SIG-M5 treated with dmso at 0.1 percent for 504 hours (cell line): ENCODE data around the gene ALDOC.

Experiments
- DNase-seq: peaks from one replicate; lab custom pipeline; 2025; ENCODE audit not compliant: unreplicated experiment; lab: John Stamatoyannopoulos, UW

The ALDOC gene

DNA sequence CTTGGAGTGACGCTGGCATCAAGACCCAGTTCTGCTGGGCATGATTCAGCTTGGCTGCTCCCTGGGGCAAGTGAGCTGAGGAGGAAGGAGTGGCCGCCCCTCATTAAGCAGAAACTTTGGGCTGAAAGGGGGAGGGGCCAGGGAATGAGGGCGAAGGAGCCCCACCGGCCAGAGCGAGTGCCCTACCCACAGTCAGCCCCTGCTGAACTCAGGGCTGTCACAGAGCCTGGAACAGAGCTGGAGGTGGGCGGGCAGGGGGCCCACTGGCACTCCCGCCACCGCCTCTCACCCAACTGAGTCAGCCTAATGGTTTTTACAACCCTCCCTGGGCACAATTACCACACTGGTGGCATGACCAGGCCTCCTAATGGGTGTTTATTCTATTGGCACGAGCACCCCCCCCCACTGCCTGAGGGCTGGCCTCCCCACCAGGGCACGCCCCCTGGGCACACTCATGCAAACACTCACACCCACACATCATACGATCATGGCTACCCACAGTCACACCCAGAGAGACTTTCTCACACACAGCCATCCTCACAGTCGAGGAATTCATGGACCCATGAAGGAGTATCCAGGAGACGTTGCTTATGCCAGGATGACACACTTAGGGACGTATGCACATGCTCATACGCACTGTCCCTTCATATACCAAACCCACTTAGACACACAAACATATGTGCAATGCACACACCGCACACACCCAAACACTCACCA lies 43.4 kb downstream of the ALDOC start:
- no peak for DNase-seq

GRCh38 chr17:28532050-28532960 lies 44.4 kb downstream of the ALDOC start:
- DNase-seq: no peak

GRCh38 chr17:28530926-28531325 lies 45.8 kb downstream of the ALDOC start:
- DNase-seq: no peak

- no peak for DNase-seq
These were observed 46.4 kb downstream of the ALDOC start for GRCh38 chr17:28530250-28530649.

GRCh38 chr17:28529013-28529400 lies 47.7 kb downstream of the ALDOC start:
- DNase-seq: no peak

DNA sequence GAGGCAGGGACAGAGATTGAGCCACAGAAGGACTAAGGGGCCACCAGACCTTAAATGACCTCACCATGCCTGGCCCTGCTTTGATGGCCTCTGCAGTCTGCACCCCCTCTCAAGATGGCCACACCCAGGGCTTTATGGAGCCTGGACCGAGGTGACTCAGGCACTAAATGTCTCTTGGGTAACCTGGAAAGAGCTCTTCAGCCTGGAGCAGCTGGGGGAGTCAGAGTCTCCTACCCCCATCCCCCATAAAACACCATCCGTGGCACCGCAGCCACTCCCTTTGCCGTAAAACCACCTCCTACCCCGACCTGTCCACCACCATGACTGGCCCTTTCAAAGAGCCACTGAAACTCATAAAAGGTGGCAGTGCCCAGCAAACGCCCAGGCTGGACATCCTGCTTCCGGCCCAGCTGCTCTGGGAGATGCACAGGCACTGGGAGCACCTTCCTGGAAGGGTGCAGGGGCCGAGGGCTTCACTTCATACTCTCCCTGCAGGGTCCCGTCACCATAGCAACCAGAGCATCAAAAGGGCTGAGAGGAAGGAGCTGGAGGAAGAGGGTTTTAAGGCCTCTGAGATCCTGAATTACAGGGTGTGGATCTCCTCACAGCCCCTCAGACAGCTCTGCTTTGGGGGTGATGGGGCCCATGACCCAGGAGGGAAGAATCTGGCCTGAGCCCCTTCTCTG lies 48.2 kb downstream of the ALDOC start:
- no peak for DNase-seq

DNA sequence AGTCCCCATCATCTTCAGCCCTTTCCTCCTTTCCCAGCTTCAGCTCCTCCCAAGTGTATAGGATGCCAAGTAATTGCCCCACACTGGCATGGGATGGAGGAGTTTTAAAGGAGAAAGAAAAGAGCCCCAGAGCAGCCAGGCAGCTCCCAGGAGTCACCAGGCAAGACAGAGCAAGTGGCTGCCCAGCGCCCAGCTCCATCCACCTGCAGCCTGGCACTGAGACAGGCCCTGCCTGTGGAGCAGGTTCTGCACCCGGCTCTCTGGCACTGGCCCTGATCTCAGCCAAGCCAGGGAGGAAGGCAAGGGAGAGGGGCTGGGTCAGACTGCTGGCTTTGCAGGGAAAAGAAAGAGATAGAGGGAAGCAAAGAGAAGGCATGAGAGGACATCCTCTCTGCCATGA lies 48.8 kb downstream of the ALDOC start:
- DNase-seq: no peak

- no peak for DNase-seq
These were observed 49.5 kb downstream of the ALDOC start for GRCh38 chr17:28527181-28527681.

DNA sequence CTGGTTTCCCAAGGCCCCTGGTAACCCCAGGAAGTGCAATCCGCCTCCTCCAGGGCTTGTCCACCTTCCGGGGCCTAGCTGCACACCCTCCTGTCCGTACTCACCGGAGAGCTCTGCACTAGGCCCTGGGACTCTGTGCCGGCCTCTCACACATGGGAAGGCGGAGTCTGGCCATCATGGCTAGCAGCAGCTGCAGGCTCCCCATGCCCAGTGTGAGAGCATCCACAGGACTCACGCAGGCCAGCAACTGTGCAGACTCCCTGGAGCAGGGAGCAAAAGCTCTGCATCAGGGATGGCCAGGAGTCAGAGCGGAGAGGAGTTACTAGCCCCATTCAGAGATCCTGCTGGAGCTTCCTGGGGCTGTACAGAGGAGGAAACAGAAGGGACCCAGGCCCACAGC lies 50.3 kb downstream of the ALDOC start:
- no peak for DNase-seq

DNA sequence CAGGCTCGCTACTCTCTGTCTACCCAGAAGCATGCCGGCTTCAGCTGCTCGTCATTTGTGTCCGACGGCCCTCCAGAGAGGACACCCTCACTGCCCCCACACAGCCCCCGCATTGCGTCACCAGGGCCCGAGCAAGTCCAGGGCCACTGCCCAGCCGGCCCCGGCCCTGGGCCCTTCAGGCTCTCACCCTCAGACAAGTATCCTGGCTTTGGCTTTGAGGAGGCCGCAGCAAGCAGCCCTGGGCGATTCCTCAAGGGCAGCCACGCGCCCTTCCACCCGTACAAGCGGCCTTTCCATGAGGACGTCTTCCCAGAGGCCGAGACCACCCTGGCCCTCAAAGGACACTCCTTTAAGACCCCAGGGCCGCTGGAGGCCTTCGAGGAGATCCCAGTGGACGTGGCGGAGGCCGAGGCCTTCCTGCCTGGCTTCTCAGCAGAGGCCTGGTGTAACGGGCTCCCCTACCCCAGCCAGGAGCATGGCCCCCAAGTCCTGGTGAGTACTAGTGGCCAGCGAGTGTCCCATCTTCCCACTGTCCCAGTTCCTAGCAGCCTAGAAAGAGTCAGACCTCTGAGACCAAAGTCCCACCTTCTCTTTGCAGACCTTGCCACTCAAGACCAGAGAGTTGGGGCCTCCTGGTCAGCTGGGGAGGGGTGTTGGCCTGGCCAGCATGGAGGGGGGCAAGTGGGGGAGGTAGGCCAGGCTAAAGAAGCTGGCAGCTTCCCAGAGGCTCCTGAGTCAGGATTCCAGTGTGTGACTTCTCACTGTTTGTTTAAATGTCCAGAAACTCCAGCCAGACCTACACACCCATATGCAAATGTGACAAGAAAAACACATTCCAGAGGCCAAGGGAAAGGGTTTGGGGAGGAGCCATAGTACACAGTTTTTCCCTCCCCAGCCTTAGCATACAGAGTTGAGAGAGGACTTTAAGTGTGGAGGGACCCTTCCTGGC lies 51.9 kb downstream of the ALDOC start:
- DNase-seq: peak; percentile 49

GRCh38 chr17:28523876-28524275 lies 52.8 kb downstream of the ALDOC start:
- DNase-seq: no peak

DNA sequence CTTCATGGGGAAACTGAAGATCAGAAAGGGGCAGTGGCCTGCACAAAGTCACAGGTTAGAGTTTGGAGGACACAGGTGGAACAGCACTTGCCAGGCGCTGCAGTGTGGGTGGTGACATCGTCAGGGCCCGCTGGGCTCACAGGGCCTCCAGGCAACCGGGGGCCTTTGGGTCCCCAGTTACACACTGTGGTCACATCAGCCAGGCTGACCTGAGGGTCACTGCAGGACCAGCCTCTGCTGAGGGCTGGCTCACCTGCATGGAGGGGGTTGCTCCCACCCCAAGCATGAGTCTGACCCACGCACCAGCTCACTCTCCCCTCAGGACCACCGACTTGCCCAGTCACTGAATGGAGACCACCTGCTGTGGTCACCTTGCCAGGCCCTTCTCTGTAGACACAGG lies 53.5 kb downstream of the ALDOC start:
- no peak for DNase-seq
